Neural progenitor cell (in vitro differentiated cells): ENCODE results near the gene GLIS2. TPM values are rescaled to one million over a fixed set of nuclear protein-coding genes. Genes with fewer than 3 reads are reported as not detected.

Experiments
- DNase-seq: peaks from one replicate; pipeline ENCODE4 v3.0.0-alpha.2; 2016; ENCODE audit warnings: low spot score
- H2AFZ ChIP-seq: fragments of 200-600 bp; sonication (generic); replicated peaks from 2 replicates; pipeline ENCODE4 v1.6.1; 2016; ENCODE audit warnings: antibody characterized with exemption
- H3F3A ChIP-seq: fragments of 200-600 bp; sonication (generic); 2 replicates; pipeline ENCODE4 v1.6.1; 2016; ENCODE audit warnings: antibody characterized with exemption, low read depth
- H3K27ac ChIP-seq: fragments of 200-600 bp; sonication (generic); 2 replicates; pipeline ENCODE4 v1.5.1; 2016; ENCODE audit warnings: mild to moderate bottlenecking
- H3K27me3 ChIP-seq: fragments of 200-600 bp; sonication (generic); 2 replicates; pipeline ENCODE4 v1.6.1; 2016; ENCODE audit warnings: mild to moderate bottlenecking, moderate library complexity
- H3K36me3 ChIP-seq: fragments of 200-600 bp; sonication (generic); 2 replicates; pipeline ENCODE4 v1.5.1; 2016
- H3K4me1 ChIP-seq: fragments of 200-600 bp; sonication (generic); 2 replicates; pipeline ENCODE4 v1.6.1; 2016; ENCODE audit warnings: mixed run types
- H3K4me2 ChIP-seq: fragments of 200-600 bp; sonication (generic); 2 replicates; pipeline ENCODE4 v1.6.1; 2016
- H3K4me3 ChIP-seq: fragments of 200-600 bp; sonication (generic); 2 replicates; pipeline ENCODE4 v1.5.1; 2016
- H3K79me2 ChIP-seq: fragments of 200-600 bp; sonication (generic); 2 replicates; pipeline ENCODE4 v1.6.1; 2016; ENCODE audit warnings: low read depth
- H3K9ac ChIP-seq: fragments of 200-600 bp; sonication (generic); 2 replicates; pipeline ENCODE4 v1.6.1; 2016
- H3K9me3 ChIP-seq: fragments of 200-600 bp; sonication (generic); 2 replicates; pipeline ENCODE4 v1.5.1; 2016; ENCODE audit warnings: low read depth
- H4K20me1 ChIP-seq: fragments of 200-600 bp; sonication (generic); 2 replicates; pipeline ENCODE4 v1.6.1; 2016; ENCODE audit warnings: low read depth
- H3K27ac Mint-ChIP-seq: 3 replicates; pipeline ENCODE4 v1.8.0; 2021; ENCODE audit warnings: mixed read lengths
- H3K27me3 Mint-ChIP-seq: 2 replicates; pipeline ENCODE4 v1.8.0; 2022; ENCODE audit warnings: low read depth, mild to moderate bottlenecking, inconsistent platforms, moderate library complexity, mixed read lengths; ENCODE audit not compliant: insufficient read depth
- H3K36me3 Mint-ChIP-seq: 3 replicates; pipeline ENCODE4 v1.8.0; 2021; ENCODE audit warnings: mixed read lengths
- H3K4me1 Mint-ChIP-seq: 3 replicates; pipeline ENCODE4 v1.8.0; 2021; ENCODE audit warnings: mixed read lengths
- H3K4me3 Mint-ChIP-seq: 3 replicates; pipeline ENCODE4 v1.8.0; 2021; ENCODE audit warnings: mild to moderate bottlenecking, moderate library complexity, mixed read lengths
- H3K9me3 Mint-ChIP-seq: 3 replicates; pipeline ENCODE4 v1.8.0; 2020; ENCODE audit warnings: mixed read lengths
- CTCF ChIP-seq: fragments of 200-600 bp; sonication (generic); IDR thresholded peaks from 2 replicates; pipeline ENCODE4 v1.5.1; 2017; ENCODE audit warnings: antibody characterized with exemption, mild to moderate bottlenecking
- EZH2 ChIP-seq: fragments of 200-600 bp; sonication (generic); IDR thresholded peaks from 2 replicates; pipeline ENCODE4 v1.6.1; 2017; ENCODE audit warnings: antibody characterized with exemption, mild to moderate bottlenecking, moderate library complexity
- EZH2phosphoT487 ChIP-seq: fragments of 200-600 bp; sonication (generic); IDR thresholded peaks from 2 replicates; pipeline ENCODE4 v1.6.1; 2017; ENCODE audit warnings: antibody characterized with exemption
- total RNA-seq: library from RNA; depleted of rRNA; stranded (reverse); fragments of >200 nt; gene quantifications from 2 replicates; pipeline ENCODE4 v1.2.3, GENCODE V29; 2015; ENCODE audit warnings: low replicate concordance

GLIS2 gene
- total RNA-seq, 1 donor from 2014 or later, result 0.15 TPM

GRCh38 chr16:4316108-4316863 is 419 bp downstream of the GLIS2 start:
- Histone ChIP-seq H3K4me3 (peak overlapping the region; percentile 98), H4K20me1 (peaks cover 50% of the 10 kb centered on the region), H3K79me2 (peaks cover 34% of the 10 kb centered on the region), H3K27me3 (peaks cover 32% of the 10 kb centered on the region), H3K4me1 (peaks cover 29% of the 10 kb centered on the region), H3K36me3 (no peaks in the 10 kb centered on the region), H3K4me2 (peak overlapping the region; percentile 99), H3K9ac (peak overlapping the region; percentile 59), H3K9me3 (no peaks in the 10 kb centered on the region), H3F3A (peaks cover 28% of the 10 kb centered on the region), H2AFZ (no peak overlapping the region), H3K27ac (no peak overlapping the region)
- H3K4me1 Mint-ChIP-seq, result peaks cover 27% of the 10 kb centered on the region
- H3K27ac Mint-ChIP-seq, result no peak overlapping the region
- peak overlapping the region; percentile 86 for H3K4me3 Mint-ChIP-seq
- no peaks in the 10 kb centered on the region for H3K36me3 Mint-ChIP-seq
- no peaks in the 10 kb centered on the region for H3K9me3 Mint-ChIP-seq
- TF ChIP-seq EZH2phosphoT487, result no peak
- no peak for TF ChIP-seq EZH2
- TF ChIP-seq CTCF, result no peak
- peak; percentile 68 for DNase-seq
- H3K27me3 Mint-ChIP-seq, result peaks cover 7% of the 10 kb centered on the region

- Histone ChIP-seq H3K4me2 (peak overlapping the region; percentile 99), H3K4me3 (peak overlapping the region; percentile 98), H3K9ac (no peak overlapping the region), H3K27me3 (peaks cover 32% of the 10 kb centered on the region), H3K36me3 (no peaks in the 10 kb centered on the region), H4K20me1 (peaks cover 56% of the 10 kb centered on the region), H3K27ac (no peak overlapping the region), H3F3A (peaks cover 28% of the 10 kb centered on the region), H2AFZ (no peak overlapping the region), H3K9me3 (no peaks in the 10 kb centered on the region), H3K79me2 (peaks cover 34% of the 10 kb centered on the region), H3K4me1 (peaks cover 29% of the 10 kb centered on the region)
- Mint-ChIP-seq H3K27me3 (peaks cover 7% of the 10 kb centered on the region), H3K27ac (no peak overlapping the region), H3K9me3 (no peaks in the 10 kb centered on the region), H3K4me1 (peaks cover 27% of the 10 kb centered on the region), H3K36me3 (no peaks in the 10 kb centered on the region), H3K4me3 (peak overlapping the region; percentile 86)
- TF ChIP-seq EZH2, result no peak
- no peak for TF ChIP-seq CTCF
- no peak for TF ChIP-seq EZH2phosphoT487
- no peak for DNase-seq
Observed at GRCh38 chr16:4316864-4317531, 1.1 kb downstream of the GLIS2 start.

GRCh38 chr16:4317532-4318450 is 1.9 kb downstream of the GLIS2 start:
- Histone ChIP-seq H3K4me1 (peaks cover 29% of the 10 kb centered on the region), H3K4me2 (peak overlapping the region; percentile 99), H3K9me3 (no peaks in the 10 kb centered on the region), H3K27me3 (peaks cover 27% of the 10 kb centered on the region), H2AFZ (no peak overlapping the region), H3F3A (peaks cover 28% of the 10 kb centered on the region), H4K20me1 (peaks cover 64% of the 10 kb centered on the region), H3K27ac (no peak overlapping the region), H3K9ac (no peak overlapping the region), H3K4me3 (peak overlapping the region; percentile 98), H3K79me2 (peaks cover 34% of the 10 kb centered on the region), H3K36me3 (no peaks in the 10 kb centered on the region)
- Mint-ChIP-seq H3K9me3 (no peaks in the 10 kb centered on the region), H3K4me1 (peaks cover 27% of the 10 kb centered on the region), H3K27me3 (peaks cover 7% of the 10 kb centered on the region), H3K27ac (no peak overlapping the region), H3K4me3 (peak overlapping the region; percentile 83), H3K36me3 (no peaks in the 10 kb centered on the region)
- no peak for TF ChIP-seq CTCF
- no peak for TF ChIP-seq EZH2phosphoT487
- no peak for TF ChIP-seq EZH2
- DNase-seq, result peak; percentile 84
